K562 (cell line): ENCODE measurements around the gene ICAM3. TPM values are rescaled to one million over a fixed set of nuclear protein-coding genes. Genes with fewer than 3 reads are reported as not detected.

Experiments
- ARID4B ChIP-seq: sonication (generic); formaldehyde crosslinking; IDR thresholded peaks from 2 replicates; pipeline ENCODE4 v1.8.0; 2022; ENCODE audit warnings: mild to moderate bottlenecking, missing genetic modification reagents
- ATF2 ChIP-seq: sonication (generic); formaldehyde crosslinking; IDR thresholded peaks from 2 replicates; pipeline ENCODE4 v1.8.1; 2022; ENCODE audit warnings: missing genetic modification reagents
- HLTF ChIP-seq: fragments of 450-650 bp; IDR thresholded peaks from 2 replicates; pipeline ENCODE4 v1.6.1; 2016
- HMGN3 ChIP-seq: IDR thresholded peaks from 2 replicates; pipeline ENCODE4 v1.6.1; 2011; ENCODE audit warnings: borderline replicate concordance, low read depth, mild to moderate bottlenecking, mixed read lengths, low read length; ENCODE audit not compliant: insufficient read length; ENCODE audit errors: extremely low read depth
- HMGXB4 ChIP-seq: sonication (generic); formaldehyde crosslinking; IDR thresholded peaks from 2 replicates; pipeline ENCODE4 v1.8.1; 2023; ENCODE audit warnings: mild to moderate bottlenecking, missing genetic modification reagents
- POLR2G ChIP-seq: fragments of 200-400 bp; formaldehyde crosslinking; IDR thresholded peaks from 2 replicates; pipeline ENCODE4 v1.6.1; 2017; ENCODE audit warnings: low read depth, mild to moderate bottlenecking, antibody characterized with exemption, low read length, moderate library complexity
- RBFOX2 ChIP-seq: fragments of 200-400 bp; formaldehyde crosslinking; IDR thresholded peaks from 2 replicates; pipeline ENCODE4 v1.6.1; 2017; ENCODE audit warnings: low read depth, mild to moderate bottlenecking, low read length, moderate library complexity
- SOX6 ChIP-seq: fragments of 450-650 bp; IDR thresholded peaks from 2 replicates; pipeline ENCODE4 v1.6.1; 2014; ENCODE audit warnings: mild to moderate bottlenecking
- SP1 ChIP-seq: sonication (generic); formaldehyde crosslinking; IDR thresholded peaks from 2 replicates; pipeline ENCODE4 v1.8.1; 2022; ENCODE audit warnings: mild to moderate bottlenecking, missing genetic modification reagents
- THAP7 ChIP-seq: fragments of 250-450 bp; sonication (Bioruptor Pico); IDR thresholded peaks from 2 replicates; pipeline ENCODE4 v1.5.0; 2021
- XRCC5 ChIP-seq: fragments of 200-400 bp; formaldehyde crosslinking; IDR thresholded peaks from 2 replicates; pipeline ENCODE4 v1.6.1; 2017; ENCODE audit warnings: low read depth, mild to moderate bottlenecking, low read length
- ZNF395 ChIP-seq: fragments of 200-800 bp; sonication (Bioruptor generic); IDR thresholded peaks from 2 replicates; pipeline ENCODE4 v1.6.1; 2017; ENCODE audit warnings: missing genetic modification characterization, missing compliant biosample characterization
- ZNF717 ChIP-seq: fragments of 250-450 bp; sonication (Bioruptor Pico); IDR thresholded peaks from 2 replicates; pipeline ENCODE4 v1.5.0; 2021
- polyA plus RNA-seq, 8 experiments: library from polyadenylated mRNA; depleted of rRNA in 4 of 8; stranded (reverse) in 5 of 8; unstranded in 3 of 8; fragments of >200 nt; fragmentation: Nextera tagmentation in 2 of 8; fragmentation: Illumina TruSeq in 1 of 8; extraction: Ambion mirVana in 2 of 8; extraction: Trizol in 1 of 8; gene quantifications; 2 replicates each; pipeline versions ENCODE4 v1.2.1 to v1.2.3, GENCODE V29; 2011 to 2014; ENCODE audit warnings: inconsistent platforms in 1 of 8, missing spikeins in 1 of 8
- total RNA-seq, 7 experiments: library from RNA; depleted of rRNA in 6 of 7; stranded (reverse); fragments of >200 nt in 6 of 7; fragmentation: Illumina TruSeq in 2 of 7; extraction: Trizol in 2 of 7; gene quantifications; 2 replicates each; pipeline versions ENCODE4 v1.2.1 to v1.2.3, GENCODE V29; 2011 to 2021; ENCODE audit warnings: low replicate concordance in 1 of 7

The ICAM3 gene
- total and polyA plus RNA-seq, 9 of the 15 experiments (the other 6 are each of a cell fraction or from before 2014, with no cell fraction given) = 6.5 to 39.5 (median 24.2) TPM

GRCh38 chr19:10286803-10287737 is 52.4 kb downstream of the ICAM3 start, which contains the start of gene ICAM4 (continued):
- TF ChIP-seq RBFOX2 (peak; percentile 85), HLTF (peak; percentile 62; the same call in 1 of the 2 replicates), XRCC5 (0 out of 2 replicates have a peak, but pooled peaks have one; percentile 26), SP1 (peak; percentile 44; the same call in 1 of the 2 replicates), SOX6 (peak; percentile 47; the same call in 1 of the 2 replicates), HMGXB4 (CRISPR knock-in tag) (peak; percentile 56; the same call in 1 of the 2 replicates), ATF2 (CRISPR knock-in tag) (peak; percentile 66; the same call in 1 of the 2 replicates), ZNF717 (CRISPR knock-in tag) (peak; percentile 8; the same call in 1 of the 2 replicates), POLR2G (peak; percentile 87), ARID4B (peak; percentile 80; the same call in 1 of the 2 replicates), THAP7 (CRISPR knock-in tag) (peak; percentile 82; the same call in 1 of the 2 replicates), HMGN3 (peak; percentile 83), ZNF395 (CRISPR knock-in tag) (peak; percentile 95)
